Stimulated activated naive CD8-positive, alpha-beta T cell treated with anti-CD3 and anti-CD28 coated beads, Interleukin-15, Interleukin-2, amounts not matched to agents 100 ng/mL and 50 ng/mL, for 24 hours (primary cell): Measurements from ENCODE around the gene CYRIA.

ENCODE experiments used
- H3K27ac Mint-ChIP-seq: one replicate; pipeline ENCODE4 v1.8.0; 2021; ENCODE audit warnings: mild to moderate bottlenecking, mixed read lengths
- H3K27me3 Mint-ChIP-seq: one replicate; pipeline ENCODE4 v1.8.0; 2021; ENCODE audit warnings: mixed read lengths
- H3K36me3 Mint-ChIP-seq: one replicate; pipeline ENCODE4 v1.8.0; 2021; ENCODE audit warnings: low read depth, mixed read lengths
- H3K4me1 Mint-ChIP-seq: one replicate; pipeline ENCODE4 v1.8.0; 2021; ENCODE audit warnings: low read depth, mixed read lengths
- H3K4me3 Mint-ChIP-seq: one replicate; pipeline ENCODE4 v1.8.0; 2021; ENCODE audit warnings: mild to moderate bottlenecking, mixed read lengths
- H3K9me3 Mint-ChIP-seq: one replicate; pipeline ENCODE4 v1.8.0; 2021; ENCODE audit warnings: mixed read lengths

CYRIA gene

DNA sequence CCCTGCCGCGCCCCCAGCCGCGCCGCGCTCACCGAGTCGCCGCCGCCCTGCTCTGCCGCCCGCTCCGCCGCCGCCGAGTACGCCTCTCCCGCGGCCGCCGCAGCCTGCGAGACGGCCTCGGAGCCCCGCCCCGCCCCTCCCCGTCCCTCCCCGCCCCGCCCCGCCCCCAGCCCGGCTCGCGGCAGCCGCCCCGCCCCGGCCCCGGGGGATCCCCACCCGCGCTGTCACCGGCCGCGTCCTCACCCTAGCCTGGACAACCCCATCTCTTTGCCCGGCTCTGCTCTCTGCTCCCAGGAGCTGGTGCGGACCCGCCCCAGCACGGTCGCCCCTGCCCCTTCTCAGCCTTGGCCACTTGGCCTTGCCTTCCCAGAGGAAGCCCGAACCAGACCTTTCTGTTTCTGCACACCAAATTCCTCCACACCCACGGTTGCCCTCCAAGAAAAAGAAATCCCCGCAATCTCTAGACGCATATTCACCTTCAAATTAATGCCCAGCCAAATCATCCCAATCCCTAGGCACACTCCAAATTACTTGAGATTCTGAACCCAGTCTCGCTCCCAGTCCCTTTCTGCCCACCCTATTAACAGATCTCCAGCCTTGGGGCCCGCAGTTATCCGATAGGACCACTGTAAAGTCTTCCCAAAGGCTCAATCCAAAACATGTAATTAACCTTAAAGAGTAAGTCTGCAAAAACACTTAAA lies at the start of gene CYRIA:
Gene CYRIA (minus strand): TSS at position 87 of the 701 bp plus-strand sequence. CDS start 77,715 bp downstream, outside the sequence.
- H3K27me3 Mint-ChIP-seq = peaks cover 45% of the 10 kb centered on the region
- peak within 1 kb of the TSS; percentile 78 for H3K4me3 Mint-ChIP-seq
- H3K9me3 Mint-ChIP-seq = no peaks in the 10 kb centered on the region
- peaks cover 42% of the 10 kb centered on the region for H3K4me1 Mint-ChIP-seq
- H3K36me3 Mint-ChIP-seq = no peaks in the 10 kb centered on the region
- peak within 1 kb of the TSS; percentile 54 for H3K27ac Mint-ChIP-seq

GRCh38 chr2:16713011-16713423 lies 47.4 kb upstream of the CYRIA start:
- H3K4me3 Mint-ChIP-seq = no peak overlapping the region
- H3K9me3 Mint-ChIP-seq = no peaks in the 10 kb centered on the region
- H3K27ac Mint-ChIP-seq = no peak overlapping the region
- peaks cover 11% of the 10 kb centered on the region for H3K27me3 Mint-ChIP-seq
- no peaks in the 10 kb centered on the region for H3K36me3 Mint-ChIP-seq
- no peaks in the 10 kb centered on the region for H3K4me1 Mint-ChIP-seq

DNA sequence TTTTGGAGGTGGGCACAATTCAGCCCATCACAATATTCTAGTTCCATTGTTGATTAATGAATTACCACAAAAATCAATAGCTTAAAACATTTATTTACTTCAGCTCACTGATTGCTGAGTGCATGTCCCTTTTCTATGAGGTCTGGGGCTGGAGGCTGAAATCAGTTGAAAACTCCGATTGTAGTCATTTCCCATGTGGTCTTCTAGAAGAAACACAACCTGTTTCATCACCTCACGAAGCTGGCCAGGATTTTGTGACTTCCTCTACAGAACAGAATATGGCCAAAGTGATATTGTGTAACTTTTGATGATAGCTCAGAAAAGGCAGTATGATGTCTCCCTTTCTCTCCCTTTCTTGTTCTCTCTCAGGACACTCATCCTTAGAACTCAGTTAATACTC lies 44.1 kb upstream of the CYRIA start:
- Mint-ChIP-seq H3K9me3 (no peaks in the 10 kb centered on the region), H3K4me3 (no peak overlapping the region), H3K36me3 (no peaks in the 10 kb centered on the region), H3K27me3 (peaks cover 11% of the 10 kb centered on the region), H3K4me1 (no peaks in the 10 kb centered on the region), H3K27ac (no peak overlapping the region)

GRCh38 chr2:16708173-16708572 lies 42.5 kb upstream of the CYRIA start:
- H3K27me3 Mint-ChIP-seq = peaks cover 8% of the 10 kb centered on the region

DNA sequence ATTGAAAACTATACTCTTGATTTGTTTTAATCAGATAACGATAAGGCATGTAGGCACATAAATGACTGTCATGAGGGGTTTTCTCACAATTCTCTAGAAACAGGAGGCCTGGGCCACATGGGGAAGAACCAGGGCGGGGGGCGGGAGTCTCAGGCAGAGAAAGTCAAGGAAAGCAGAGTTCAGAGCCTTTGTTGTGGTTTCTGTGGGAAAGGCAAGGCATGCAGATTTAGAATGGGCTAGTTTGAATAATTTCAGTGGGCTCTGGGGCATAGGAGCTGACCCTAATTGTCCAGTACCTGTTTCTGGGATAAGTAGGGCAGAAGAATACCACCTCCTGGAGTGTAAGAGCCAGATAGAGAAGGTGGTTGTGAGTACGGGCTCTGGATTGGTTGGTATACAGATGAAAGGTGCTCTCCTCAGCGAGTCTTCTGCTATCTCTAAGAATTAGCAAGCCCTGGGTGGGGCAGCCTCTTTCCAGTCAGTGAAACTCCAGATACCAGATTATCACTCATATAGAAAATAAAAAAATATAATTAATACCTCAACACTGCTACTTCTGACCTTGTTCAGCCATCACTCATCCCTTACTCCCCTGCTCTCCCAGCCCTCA lies 41.5 kb upstream of the CYRIA start:
- H3K36me3 Mint-ChIP-seq = no peaks in the 10 kb centered on the region
- H3K4me1 Mint-ChIP-seq = no peaks in the 10 kb centered on the region
- peaks cover 8% of the 10 kb centered on the region for H3K27me3 Mint-ChIP-seq
- no peak overlapping the region for H3K4me3 Mint-ChIP-seq
- no peak overlapping the region for H3K27ac Mint-ChIP-seq
- no peaks in the 10 kb centered on the region for H3K9me3 Mint-ChIP-seq

More at GRCh38 chr2:16708173-16708572, 42.5 kb upstream of the CYRIA start:
- H3K4me3 Mint-ChIP-seq = no peak overlapping the region
- no peaks in the 10 kb centered on the region for H3K9me3 Mint-ChIP-seq
- H3K4me1 Mint-ChIP-seq = no peaks in the 10 kb centered on the region
- no peak overlapping the region for H3K27ac Mint-ChIP-seq
- no peaks in the 10 kb centered on the region for H3K36me3 Mint-ChIP-seq

GRCh38 chr2:16700551-16701259 lies 35.1 kb upstream of the CYRIA start:
- Mint-ChIP-seq H3K27me3 (peaks cover 21% of the 10 kb centered on the region), H3K27ac (no peak overlapping the region), H3K36me3 (no peaks in the 10 kb centered on the region), H3K4me3 (no peak overlapping the region), H3K4me1 (no peaks in the 10 kb centered on the region), H3K9me3 (peaks cover 4% of the 10 kb centered on the region)

DNA sequence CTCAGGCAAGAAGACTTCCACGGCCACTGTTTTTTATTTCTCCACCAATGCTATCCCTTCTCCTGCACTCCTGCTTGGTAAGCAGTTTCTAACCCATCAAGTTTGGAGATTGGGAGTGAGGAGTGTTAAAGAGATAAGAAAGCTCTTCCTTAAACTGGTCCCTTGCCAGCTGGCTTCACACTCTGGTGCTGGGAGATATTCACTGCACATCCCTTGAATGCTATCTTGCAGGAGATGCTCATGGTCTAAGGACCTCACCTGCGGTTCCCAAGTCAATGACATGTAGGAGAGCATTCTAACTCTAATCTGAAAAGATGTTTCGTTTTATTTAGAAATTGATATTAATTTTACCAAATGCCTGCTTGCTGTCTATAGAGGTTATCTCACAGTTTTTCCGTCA lies 28.2 kb upstream of the CYRIA start:
- H3K27ac Mint-ChIP-seq = no peak overlapping the region

DNA sequence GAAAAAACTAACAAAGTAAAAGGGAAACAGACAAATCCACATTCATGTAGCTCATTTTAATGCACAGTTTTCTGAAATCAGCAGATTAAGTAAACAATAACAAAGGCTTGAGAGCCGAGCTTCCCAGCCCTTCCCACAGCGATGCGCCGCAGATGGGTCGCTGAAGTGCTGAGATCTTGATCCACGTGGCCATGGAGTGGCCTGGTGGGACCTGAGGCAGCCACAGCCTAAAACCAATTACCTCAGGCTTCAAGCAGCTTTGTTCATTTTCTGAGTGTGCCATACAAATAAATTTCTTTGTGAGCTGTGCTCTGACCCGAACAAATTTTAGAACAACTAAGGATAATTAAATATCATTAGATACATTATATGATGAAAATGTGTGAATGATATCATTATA lies 25.6 kb upstream of the CYRIA start:
- Mint-ChIP-seq H3K27ac (no peak overlapping the region), H3K4me1 (peaks cover 3% of the 10 kb centered on the region), H3K27me3 (peaks cover 17% of the 10 kb centered on the region), H3K9me3 (no peaks in the 10 kb centered on the region), H3K36me3 (no peaks in the 10 kb centered on the region), H3K4me3 (no peak overlapping the region)

More for the DNA sequence above, 28.2 kb upstream of the CYRIA start:
- Mint-ChIP-seq H3K36me3 (no peaks in the 10 kb centered on the region), H3K9me3 (peaks cover 4% of the 10 kb centered on the region), H3K4me3 (no peak overlapping the region), H3K27me3 (peaks cover 28% of the 10 kb centered on the region), H3K4me1 (no peaks in the 10 kb centered on the region)

DNA sequence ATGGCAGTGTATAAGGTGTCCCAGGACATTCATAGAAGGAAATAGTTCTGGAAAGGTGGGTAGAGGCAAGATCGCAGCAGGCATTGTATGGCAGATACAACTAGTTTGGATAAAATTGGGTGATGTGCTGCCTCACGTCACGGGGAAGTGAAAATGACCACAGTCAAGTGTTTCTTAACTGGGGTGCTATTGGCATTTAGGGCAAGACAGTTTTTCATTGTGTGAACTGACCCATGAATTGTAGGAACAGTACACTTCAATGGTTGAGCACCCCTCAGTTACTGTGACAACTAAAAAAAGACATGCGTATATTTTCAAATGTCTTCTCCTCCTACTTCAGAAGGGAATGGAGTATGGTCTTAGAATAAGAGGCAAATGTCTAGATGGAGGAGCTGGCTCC lies 22.3 kb upstream of the CYRIA start:
- Mint-ChIP-seq H3K4me1 (peaks cover 3% of the 10 kb centered on the region), H3K4me3 (no peak overlapping the region), H3K9me3 (no peaks in the 10 kb centered on the region), H3K36me3 (no peaks in the 10 kb centered on the region), H3K27me3 (peaks cover 12% of the 10 kb centered on the region), H3K27ac (no peak overlapping the region)

DNA sequence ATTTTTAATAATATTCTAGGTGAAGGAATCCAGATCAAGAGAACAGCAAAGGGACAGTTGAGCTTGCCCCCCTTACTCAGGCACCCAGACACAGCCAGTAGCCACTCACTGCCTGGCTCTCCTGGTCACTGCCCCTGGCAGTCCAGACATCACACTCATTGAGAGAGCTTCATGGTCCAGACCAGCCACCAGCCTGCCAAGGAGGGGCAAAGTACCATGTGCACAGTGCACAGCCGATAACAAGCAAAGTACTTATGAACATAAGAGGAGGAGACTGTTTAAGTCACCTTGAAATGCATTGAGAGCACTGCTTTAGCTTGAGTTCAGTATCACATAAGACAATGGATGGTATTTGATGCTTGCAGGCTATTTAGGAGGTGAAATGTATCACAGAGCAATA lies 21.6 kb upstream of the CYRIA start:
- Mint-ChIP-seq H3K4me1 (peaks cover 3% of the 10 kb centered on the region), H3K4me3 (no peak overlapping the region), H3K36me3 (no peaks in the 10 kb centered on the region), H3K27ac (no peak overlapping the region), H3K9me3 (peaks cover 3% of the 10 kb centered on the region), H3K27me3 (peaks cover 13% of the 10 kb centered on the region)

- H3K36me3 Mint-ChIP-seq = no peaks in the 10 kb centered on the region
- H3K27ac Mint-ChIP-seq = no peak overlapping the region
- H3K27me3 Mint-ChIP-seq = peaks cover 14% of the 10 kb centered on the region
- H3K9me3 Mint-ChIP-seq = peaks cover 3% of the 10 kb centered on the region
- H3K4me3 Mint-ChIP-seq = no peak overlapping the region
- peaks cover 3% of the 10 kb centered on the region for H3K4me1 Mint-ChIP-seq
Measured at GRCh38 chr2:16686641-16687040, 21.0 kb upstream of the CYRIA start.

GRCh38 chr2:16685340-16685715 lies 19.7 kb upstream of the CYRIA start:
- H3K4me3 Mint-ChIP-seq = no peak overlapping the region
- no peak overlapping the region for H3K27ac Mint-ChIP-seq
- H3K4me1 Mint-ChIP-seq = peaks cover 3% of the 10 kb centered on the region
- H3K27me3 Mint-ChIP-seq = peaks cover 11% of the 10 kb centered on the region
- no peaks in the 10 kb centered on the region for H3K36me3 Mint-ChIP-seq
- H3K9me3 Mint-ChIP-seq = peaks cover 3% of the 10 kb centered on the region

- no peaks in the 10 kb centered on the region for H3K36me3 Mint-ChIP-seq
- H3K4me3 Mint-ChIP-seq = no peak overlapping the region
- peaks cover 3% of the 10 kb centered on the region for H3K4me1 Mint-ChIP-seq
- peaks cover 3% of the 10 kb centered on the region for H3K9me3 Mint-ChIP-seq
- no peak overlapping the region for H3K27ac Mint-ChIP-seq
- H3K27me3 Mint-ChIP-seq = peaks cover 11% of the 10 kb centered on the region
Measured at GRCh38 chr2:16684676-16685339, 19.2 kb upstream of the CYRIA start.

- H3K4me3 Mint-ChIP-seq = no peak overlapping the region
- H3K27me3 Mint-ChIP-seq = peaks cover 11% of the 10 kb centered on the region
- no peaks in the 10 kb centered on the region for H3K36me3 Mint-ChIP-seq
- H3K9me3 Mint-ChIP-seq = peaks cover 3% of the 10 kb centered on the region
- H3K27ac Mint-ChIP-seq = no peak overlapping the region
- H3K4me1 Mint-ChIP-seq = peaks cover 3% of the 10 kb centered on the region
Measured at GRCh38 chr2:16683576-16683975, 17.9 kb upstream of the CYRIA start.
